Neural progenitor cell (in vitro differentiated cells): ENCODE results near the gene ATF3. TPM values are rescaled to one million over a fixed set of nuclear protein-coding genes. Genes with fewer than 3 reads are reported as not detected.

Source experiments
- DNase-seq: peaks from one replicate; pipeline ENCODE4 v3.0.0-alpha.2; 2016; ENCODE audit warnings: low spot score
- H2AFZ ChIP-seq: fragments of 200-600 bp; sonication (generic); replicated peaks from 2 replicates; pipeline ENCODE4 v1.6.1; 2016; ENCODE audit warnings: antibody characterized with exemption
- H3F3A ChIP-seq: fragments of 200-600 bp; sonication (generic); 2 replicates; pipeline ENCODE4 v1.6.1; 2016; ENCODE audit warnings: antibody characterized with exemption, low read depth
- H3K27ac ChIP-seq: fragments of 200-600 bp; sonication (generic); 2 replicates; pipeline ENCODE4 v1.5.1; 2016; ENCODE audit warnings: mild to moderate bottlenecking
- H3K27me3 ChIP-seq: fragments of 200-600 bp; sonication (generic); 2 replicates; pipeline ENCODE4 v1.6.1; 2016; ENCODE audit warnings: mild to moderate bottlenecking, moderate library complexity
- H3K36me3 ChIP-seq: fragments of 200-600 bp; sonication (generic); 2 replicates; pipeline ENCODE4 v1.5.1; 2016
- H3K4me1 ChIP-seq: fragments of 200-600 bp; sonication (generic); 2 replicates; pipeline ENCODE4 v1.6.1; 2016; ENCODE audit warnings: mixed run types
- H3K4me2 ChIP-seq: fragments of 200-600 bp; sonication (generic); 2 replicates; pipeline ENCODE4 v1.6.1; 2016
- H3K4me3 ChIP-seq: fragments of 200-600 bp; sonication (generic); 2 replicates; pipeline ENCODE4 v1.5.1; 2016
- H3K79me2 ChIP-seq: fragments of 200-600 bp; sonication (generic); 2 replicates; pipeline ENCODE4 v1.6.1; 2016; ENCODE audit warnings: low read depth
- H3K9ac ChIP-seq: fragments of 200-600 bp; sonication (generic); 2 replicates; pipeline ENCODE4 v1.6.1; 2016
- H3K9me3 ChIP-seq: fragments of 200-600 bp; sonication (generic); 2 replicates; pipeline ENCODE4 v1.5.1; 2016; ENCODE audit warnings: low read depth
- H4K20me1 ChIP-seq: fragments of 200-600 bp; sonication (generic); 2 replicates; pipeline ENCODE4 v1.6.1; 2016; ENCODE audit warnings: low read depth
- H3K27ac Mint-ChIP-seq: 3 replicates; pipeline ENCODE4 v1.8.0; 2021; ENCODE audit warnings: mixed read lengths
- H3K27me3 Mint-ChIP-seq: 2 replicates; pipeline ENCODE4 v1.8.0; 2022; ENCODE audit warnings: low read depth, mild to moderate bottlenecking, inconsistent platforms, moderate library complexity, mixed read lengths; ENCODE audit not compliant: insufficient read depth
- H3K36me3 Mint-ChIP-seq: 3 replicates; pipeline ENCODE4 v1.8.0; 2021; ENCODE audit warnings: mixed read lengths
- H3K4me1 Mint-ChIP-seq: 3 replicates; pipeline ENCODE4 v1.8.0; 2021; ENCODE audit warnings: mixed read lengths
- H3K4me3 Mint-ChIP-seq: 3 replicates; pipeline ENCODE4 v1.8.0; 2021; ENCODE audit warnings: mild to moderate bottlenecking, moderate library complexity, mixed read lengths
- H3K9me3 Mint-ChIP-seq: 3 replicates; pipeline ENCODE4 v1.8.0; 2020; ENCODE audit warnings: mixed read lengths
- EZH2 ChIP-seq: fragments of 200-600 bp; sonication (generic); IDR thresholded peaks from 2 replicates; pipeline ENCODE4 v1.6.1; 2017; ENCODE audit warnings: antibody characterized with exemption, mild to moderate bottlenecking, moderate library complexity
- EZH2phosphoT487 ChIP-seq: fragments of 200-600 bp; sonication (generic); IDR thresholded peaks from 2 replicates; pipeline ENCODE4 v1.6.1; 2017; ENCODE audit warnings: antibody characterized with exemption
- total RNA-seq: library from RNA; depleted of rRNA; stranded (reverse); fragments of >200 nt; gene quantifications from 2 replicates; pipeline ENCODE4 v1.2.3, GENCODE V29; 2015; ENCODE audit warnings: low replicate concordance
- TF ChIP-seq, protein P1 (sequence below): fragments of 200-600 bp; sonication (generic); IDR thresholded peaks from 2 replicates; pipeline ENCODE4 v1.5.1; 2017; ENCODE audit warnings: antibody characterized with exemption, mild to moderate bottlenecking

Gene ATF3
- total RNA-seq, 1 donor from 2014 or later = 7.8 TPM

DNA sequence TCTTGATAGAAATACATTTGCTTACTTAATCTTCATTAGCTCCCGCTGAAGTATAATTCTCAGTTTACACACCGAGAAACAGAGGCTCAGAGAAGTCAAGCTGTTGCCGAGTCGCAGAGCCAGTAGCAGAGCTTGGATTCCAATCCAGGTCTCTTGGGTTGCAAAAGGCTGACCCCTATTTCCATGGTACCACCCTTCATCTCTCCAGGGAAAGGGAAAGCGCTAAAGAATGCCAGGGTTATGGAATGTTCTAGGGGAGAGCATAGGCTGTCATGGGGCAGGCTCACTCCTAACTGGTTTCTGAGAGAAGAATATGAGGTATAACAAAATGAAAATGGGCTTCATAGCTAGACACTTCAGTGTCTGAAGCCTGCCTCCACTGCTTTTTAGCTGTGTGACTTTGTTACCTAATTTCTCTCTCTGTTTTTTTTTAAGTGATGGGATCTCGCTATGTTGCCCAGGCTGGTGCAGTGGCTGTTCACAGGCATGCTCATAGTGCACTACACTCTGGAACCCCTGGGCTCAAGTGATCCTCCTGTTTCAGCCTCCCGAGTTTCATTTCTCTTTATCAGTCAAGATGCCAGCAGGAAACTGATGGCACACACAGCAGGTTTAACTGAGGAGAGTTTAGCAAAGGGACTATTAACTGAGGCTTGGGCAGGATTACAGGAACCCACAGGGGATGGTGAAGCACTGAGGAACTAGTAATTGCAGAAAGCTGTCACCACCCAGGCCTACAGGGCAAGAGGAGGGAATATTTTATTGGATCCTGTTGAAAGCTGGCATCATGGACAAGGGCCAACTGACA is 25.5 kb upstream of the ATF3 start:
- H3K27ac ChIP-seq = no peak overlapping the region
- H3K4me2 ChIP-seq = no peak overlapping the region
- no peak overlapping the region for H3K4me3 Mint-ChIP-seq
- H3K79me2 ChIP-seq = no peaks in the 10 kb centered on the region
- DNase-seq = no peak
- TF ChIP-seq, protein P1, sequence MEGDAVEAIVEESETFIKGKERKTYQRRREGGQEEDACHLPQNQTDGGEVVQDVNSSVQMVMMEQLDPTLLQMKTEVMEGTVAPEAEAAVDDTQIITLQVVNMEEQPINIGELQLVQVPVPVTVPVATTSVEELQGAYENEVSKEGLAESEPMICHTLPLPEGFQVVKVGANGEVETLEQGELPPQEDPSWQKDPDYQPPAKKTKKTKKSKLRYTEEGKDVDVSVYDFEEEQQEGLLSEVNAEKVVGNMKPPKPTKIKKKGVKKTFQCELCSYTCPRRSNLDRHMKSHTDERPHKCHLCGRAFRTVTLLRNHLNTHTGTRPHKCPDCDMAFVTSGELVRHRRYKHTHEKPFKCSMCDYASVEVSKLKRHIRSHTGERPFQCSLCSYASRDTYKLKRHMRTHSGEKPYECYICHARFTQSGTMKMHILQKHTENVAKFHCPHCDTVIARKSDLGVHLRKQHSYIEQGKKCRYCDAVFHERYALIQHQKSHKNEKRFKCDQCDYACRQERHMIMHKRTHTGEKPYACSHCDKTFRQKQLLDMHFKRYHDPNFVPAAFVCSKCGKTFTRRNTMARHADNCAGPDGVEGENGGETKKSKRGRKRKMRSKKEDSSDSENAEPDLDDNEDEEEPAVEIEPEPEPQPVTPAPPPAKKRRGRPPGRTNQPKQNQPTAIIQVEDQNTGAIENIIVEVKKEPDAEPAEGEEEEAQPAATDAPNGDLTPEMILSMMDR = no peak
- TF ChIP-seq EZH2phosphoT487 = no peak
- no peak for TF ChIP-seq EZH2
- H3K9me3 Mint-ChIP-seq = peaks cover 5% of the 10 kb centered on the region
- H3K27me3 ChIP-seq = no peaks in the 10 kb centered on the region
- no peak overlapping the region for H3K27ac Mint-ChIP-seq
- H3K4me1 ChIP-seq = peaks cover 15% of the 10 kb centered on the region
- H3F3A ChIP-seq = no peaks in the 10 kb centered on the region
- H3K36me3 Mint-ChIP-seq = no peaks in the 10 kb centered on the region
- no peak overlapping the region for H3K4me3 ChIP-seq
- no peaks in the 10 kb centered on the region for H3K9me3 ChIP-seq
- H3K4me1 Mint-ChIP-seq = peaks cover 35% of the 10 kb centered on the region
- no peak overlapping the region for H3K9ac ChIP-seq
- H3K27me3 Mint-ChIP-seq = peaks cover 2% of the 10 kb centered on the region
- H2AFZ ChIP-seq = peak overlapping the region; percentile 62
- H3K36me3 ChIP-seq = no peaks in the 10 kb centered on the region
- H4K20me1 ChIP-seq = no peaks in the 10 kb centered on the region

DNA sequence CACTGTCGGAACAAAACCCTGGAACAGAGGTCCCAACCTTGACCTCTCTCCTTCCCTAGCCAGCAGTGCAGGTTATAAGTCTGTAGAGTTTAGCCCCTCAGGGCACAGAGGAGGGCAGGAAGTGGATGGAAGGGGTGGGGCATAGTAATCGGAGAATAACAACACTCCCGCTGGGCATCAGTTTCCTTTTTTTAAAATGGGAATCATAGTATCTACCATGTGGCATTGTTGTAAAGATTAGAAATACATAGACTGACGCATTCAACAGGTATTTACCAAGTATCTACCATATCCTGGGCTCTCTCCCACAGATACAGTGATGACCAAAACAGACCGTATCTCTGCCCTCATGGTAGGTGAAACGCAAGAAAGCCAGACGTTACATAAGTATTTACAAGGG is 24.9 kb upstream of the ATF3 start:
- Histone ChIP-seq H3K79me2 (no peaks in the 10 kb centered on the region), H2AFZ (no peak overlapping the region), H4K20me1 (no peaks in the 10 kb centered on the region), H3K27me3 (no peaks in the 10 kb centered on the region), H3K4me1 (peaks cover 20% of the 10 kb centered on the region), H3K36me3 (no peaks in the 10 kb centered on the region), H3K9ac (no peak overlapping the region), H3K4me3 (no peak overlapping the region), H3K4me2 (no peak overlapping the region), H3K9me3 (no peaks in the 10 kb centered on the region), H3F3A (no peaks in the 10 kb centered on the region), H3K27ac (no peak overlapping the region)
- Mint-ChIP-seq H3K27me3 (peaks cover 2% of the 10 kb centered on the region), H3K36me3 (no peaks in the 10 kb centered on the region), H3K27ac (no peak overlapping the region), H3K4me3 (no peak overlapping the region), H3K4me1 (peaks cover 39% of the 10 kb centered on the region), H3K9me3 (peaks cover under 1% of the 10 kb centered on the region)
- no peak for DNase-seq
- TF ChIP-seq EZH2phosphoT487 = no peak
- TF ChIP-seq, protein P1 = no peak

DNA sequence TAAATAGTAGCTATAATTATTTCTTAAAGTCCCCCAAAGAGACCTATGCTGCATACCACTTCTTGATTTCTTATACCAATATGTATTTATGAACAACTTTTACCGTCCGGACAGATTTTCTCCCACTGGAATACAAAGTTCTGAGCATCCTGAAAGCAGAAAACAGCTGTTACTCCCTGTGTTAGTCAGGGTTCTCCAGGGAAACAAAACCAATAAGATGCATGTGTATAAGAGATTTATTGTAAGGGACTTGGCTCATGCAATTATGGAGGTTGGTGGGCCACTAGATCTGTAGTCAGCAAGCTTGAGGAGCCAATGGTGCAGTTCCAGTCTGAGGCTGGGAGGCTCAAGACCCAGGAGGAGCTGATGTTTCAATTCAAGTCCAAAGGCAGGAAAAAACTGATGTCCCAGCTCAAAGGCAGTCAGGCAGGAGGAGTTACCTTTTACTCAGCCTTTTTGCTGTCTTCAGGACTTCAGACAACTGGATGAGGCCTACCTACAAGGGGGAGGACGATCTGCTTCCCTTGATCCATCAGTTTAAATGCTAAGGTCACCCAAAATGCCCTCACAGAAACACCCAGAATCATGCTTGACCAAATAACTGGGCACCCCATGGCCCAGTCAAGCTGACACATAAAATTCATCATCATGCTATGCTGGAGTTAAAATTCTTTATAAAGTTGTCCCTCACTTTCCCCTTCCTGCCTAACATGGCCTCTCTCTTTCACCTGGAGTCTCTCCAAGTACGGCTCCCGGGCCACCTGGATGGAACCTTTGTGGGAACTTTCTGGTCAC is 24.3 kb upstream of the ATF3 start:
- H3K9me3 Mint-ChIP-seq = no peaks in the 10 kb centered on the region
- Histone ChIP-seq H3K9ac (no peak overlapping the region), H3K27ac (no peak overlapping the region), H3K36me3 (no peaks in the 10 kb centered on the region), H4K20me1 (no peaks in the 10 kb centered on the region), H3K4me3 (no peak overlapping the region), H3K79me2 (no peaks in the 10 kb centered on the region), H3K27me3 (no peaks in the 10 kb centered on the region), H3K9me3 (no peaks in the 10 kb centered on the region), H3F3A (no peaks in the 10 kb centered on the region), H3K4me2 (no peak overlapping the region), H3K4me1 (peaks cover 24% of the 10 kb centered on the region), H2AFZ (no peak overlapping the region)
- no peak for DNase-seq
- H3K27me3 Mint-ChIP-seq = peaks cover 3% of the 10 kb centered on the region
- H3K36me3 Mint-ChIP-seq = no peaks in the 10 kb centered on the region
- no peak overlapping the region for H3K4me3 Mint-ChIP-seq
- peaks cover 40% of the 10 kb centered on the region for H3K4me1 Mint-ChIP-seq
- no peak overlapping the region for H3K27ac Mint-ChIP-seq
- TF ChIP-seq EZH2phosphoT487 = no peak
- TF ChIP-seq, protein P1 = no peak
- TF ChIP-seq EZH2 = no peak
